ENCODE data around the gene UVRAG.

UVRAG gene

GRCh38 chr11:75903276-75903675, 88.3 kb downstream of the UVRAG start:
- Histone ChIP-seq H3K4me2 (ENCODE audit: low read depth, low read length) (no peak overlapping the region), H3K79me2 (ENCODE audit: low read length) (0 out of 2 replicates have a peak, but pooled peaks cover 4% of the 10 kb centered on the region), H2AFZ (ENCODE audit: low read length) (no peak overlapping the region), H3K36me3 (replicated peaks; ENCODE audit: insufficient read depth, low read length) (no peaks in the 10 kb centered on the region), H3K4me1 (ENCODE audit: low read length) (peaks cover 5% of the 10 kb centered on the region), H3K9me2 (replicated peaks; ENCODE audit: insufficient read depth, low read length) (no peaks in the 10 kb centered on the region), H3K4me3 (ENCODE audit: low read length) (no peak overlapping the region), H3K9ac (ENCODE audit: low read length) (no peak overlapping the region), H3K27me3 (replicated peaks; ENCODE audit: insufficient read depth, low read length) (no peaks in the 10 kb centered on the region), H3K9me3 (replicated peaks; ENCODE audit: insufficient read depth, low read length) (no peaks in the 10 kb centered on the region), H4K20me1 (ENCODE audit: insufficient read depth, low read length) (no peaks in the 10 kb centered on the region), H3K27ac (ENCODE audit: low read length) (no peak overlapping the region), H3F3A (ENCODE audit: insufficient read depth, low read length) (no peaks in the 10 kb centered on the region)
- TF ChIP-seq EZH2 (optimal IDR thresholded peaks at IDR 0.05; ENCODE audit: low read depth, low read length): no peak
- TF ChIP-seq CTCF (IDR thresholded peaks at IDR 0.05; ENCODE audit: low read length): no peak
- no peak for TF ChIP-seq EZH2phosphoT487 (IDR thresholded peaks at IDR 0.05; ENCODE audit: low read length)
- no peak for DNase-seq

- no peak for DNase-seq
- H3K4me3 ChIP-seq (ENCODE audit: low read length): no peak overlapping the region
- H3K27me3 ChIP-seq (replicated peaks; ENCODE audit: insufficient read depth, low read length): no peaks in the 10 kb centered on the region
- no peaks in the 10 kb centered on the region for H3K36me3 ChIP-seq (replicated peaks; ENCODE audit: insufficient read depth, low read length)
- H3K9me2 ChIP-seq (replicated peaks; ENCODE audit: insufficient read depth, low read length): no peaks in the 10 kb centered on the region
- 0 out of 2 replicates have a peak, but pooled peaks cover 4% of the 10 kb centered on the region for H3K79me2 ChIP-seq (ENCODE audit: low read length)
- H2AFZ ChIP-seq (ENCODE audit: low read length): no peak overlapping the region
- peaks cover 11% of the 10 kb centered on the region for H3K4me1 ChIP-seq (ENCODE audit: low read length)
- no peak overlapping the region for H3K9ac ChIP-seq (ENCODE audit: low read length)
- TF ChIP-seq EZH2phosphoT487 (IDR thresholded peaks at IDR 0.05; ENCODE audit: low read length) (no peak), CTCF (IDR thresholded peaks at IDR 0.05; ENCODE audit: low read length) (no peak), EZH2 (optimal IDR thresholded peaks at IDR 0.05; ENCODE audit: low read depth, low read length) (no peak)
- no peaks in the 10 kb centered on the region for H4K20me1 ChIP-seq (ENCODE audit: insufficient read depth, low read length)
- no peak overlapping the region for H3K27ac ChIP-seq (ENCODE audit: low read length)
- no peaks in the 10 kb centered on the region for H3F3A ChIP-seq (ENCODE audit: insufficient read depth, low read length)
- H3K9me3 ChIP-seq (replicated peaks; ENCODE audit: insufficient read depth, low read length): no peaks in the 10 kb centered on the region
- H3K4me2 ChIP-seq (ENCODE audit: low read depth, low read length): no peak overlapping the region
Observed at GRCh38 chr11:75905434-75905833, 90.4 kb downstream of the UVRAG start.

DNA sequence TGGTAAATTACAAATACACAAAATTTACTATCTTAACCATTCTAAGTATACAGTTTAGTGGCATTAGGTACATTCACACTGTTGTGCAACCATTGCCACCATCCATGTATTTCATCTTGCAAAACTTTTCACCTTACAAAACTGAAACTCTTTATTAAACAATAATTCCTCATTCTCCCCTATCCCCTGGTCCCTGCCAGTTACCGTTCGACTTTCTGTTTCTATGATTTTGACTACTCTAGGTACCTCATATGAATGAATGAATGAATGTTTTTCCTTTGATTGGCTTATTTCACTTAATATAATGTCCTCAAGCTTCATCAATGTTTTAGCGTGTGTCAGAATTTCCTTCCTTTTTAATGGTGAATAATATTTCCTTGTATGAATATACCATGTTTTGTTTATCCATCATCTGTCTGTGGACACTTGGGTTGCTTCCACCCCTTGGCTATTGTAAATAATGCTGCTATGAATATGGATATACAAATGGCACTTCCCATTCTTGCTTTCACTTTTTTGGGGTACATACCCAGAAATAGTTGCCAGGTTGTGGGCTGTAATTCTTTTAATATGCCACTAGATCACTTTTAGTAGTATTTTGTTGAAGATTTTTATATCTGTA, 93.0 kb downstream of the UVRAG start:
- H3K9ac ChIP-seq (ENCODE audit: low read length): no peak overlapping the region
- 0 out of 2 replicates have a peak, but pooled peaks cover 4% of the 10 kb centered on the region for H3K79me2 ChIP-seq (ENCODE audit: low read length)
- TF ChIP-seq CTCF (IDR thresholded peaks at IDR 0.05; ENCODE audit: low read length) (no peak), EZH2phosphoT487 (IDR thresholded peaks at IDR 0.05; ENCODE audit: low read length) (no peak), EZH2 (optimal IDR thresholded peaks at IDR 0.05; ENCODE audit: low read depth, low read length) (no peak)
- H3K4me3 ChIP-seq (ENCODE audit: low read length): no peak overlapping the region
- H2AFZ ChIP-seq (ENCODE audit: low read length): no peak overlapping the region
- no peaks in the 10 kb centered on the region for H3K36me3 ChIP-seq (replicated peaks; ENCODE audit: insufficient read depth, low read length)
- H3K9me2 ChIP-seq (replicated peaks; ENCODE audit: insufficient read depth, low read length): no peaks in the 10 kb centered on the region
- DNase-seq: no peak
- H3K4me2 ChIP-seq (ENCODE audit: low read depth, low read length): peak overlapping the region; percentile 8; the same call in 1 of the 2 replicates
- H3K27me3 ChIP-seq (replicated peaks; ENCODE audit: insufficient read depth, low read length): no peaks in the 10 kb centered on the region
- no peaks in the 10 kb centered on the region for H3K9me3 ChIP-seq (replicated peaks; ENCODE audit: insufficient read depth, low read length)
- peaks cover 11% of the 10 kb centered on the region for H3K4me1 ChIP-seq (ENCODE audit: low read length)
- no peak overlapping the region for H3K27ac ChIP-seq (ENCODE audit: low read length)
- H4K20me1 ChIP-seq (ENCODE audit: insufficient read depth, low read length): no peaks in the 10 kb centered on the region
- H3F3A ChIP-seq (ENCODE audit: insufficient read depth, low read length): no peaks in the 10 kb centered on the region
